Muscle of leg (tissue), 11 donors: ENCODE data around the gene IL17REL. TPM values are rescaled to one million over a fixed set of nuclear protein-coding genes. Genes with fewer than 3 reads are reported as not detected.

Experiments used
- DNase-seq: peaks from one replicate; pipeline ENCODE4 v3.0.0; 2013
- H3K27ac ChIP-seq: one replicate; pipeline ENCODE4 v1.5.1; 2013; ENCODE audit warnings: mild to moderate bottlenecking, low read length, control low read depth
- H3K27me3 ChIP-seq: one replicate; pipeline ENCODE4 v1.6.1; 2013; ENCODE audit warnings: low read length; ENCODE audit not compliant: control insufficient read depth, insufficient read depth
- H3K36me3 ChIP-seq: one replicate; pipeline ENCODE4 v1.6.1; 2013; ENCODE audit warnings: low read length; ENCODE audit not compliant: control insufficient read depth, insufficient read depth
- H3K4me1 ChIP-seq: one replicate; pipeline ENCODE4 v1.6.1; 2013; ENCODE audit warnings: low read length; ENCODE audit not compliant: control insufficient read depth, insufficient read depth
- H3K4me3 ChIP-seq: one replicate; pipeline ENCODE4 v1.5.1; 2013; ENCODE audit warnings: low read length, control low read depth
- H3K9me3 ChIP-seq: replicated peaks from 2 replicates; pipeline ENCODE4 v1.6.1; 2013; ENCODE audit warnings: low read depth, low read length; ENCODE audit not compliant: control insufficient read depth
- WGBS: methylation state at CpG from one replicate; pipeline ENCODE4 v1.1.5; 2013; ENCODE audit warnings: missing lambda C conversion rate; ENCODE audit not compliant: insufficient coverage; 5-methylcytosine and 5-hydroxymethylcytosine counted together
- polyA plus RNA-seq, 8 donors: library from polyadenylated mRNA; unstranded; fragments of 120-200 nt; gene quantifications; one replicate each; pipeline versions ENCODE4 v1.2.1 to v1.2.3, GENCODE V29; 2013; ENCODE audit warnings: inconsistent platforms in 1 of 8, low replicate concordance in 1 of 8; ENCODE audit not compliant: insufficient read length in 8 of 8, insufficient read depth in 1 of 8
- total RNA-seq: library from RNA; stranded (reverse); fragments of 120-200 nt; gene quantifications from one replicate; pipeline ENCODE4 v1.2.4, GENCODE V29; 2013

Gene IL17REL
- total and polyA plus RNA-seq, 9 donors, result 0.05 TPM; not detected in 8

- no peaks in the 10 kb centered on the region for H3K27me3 ChIP-seq
- H3K4me3 ChIP-seq, result no peak overlapping the region
- 85% methylated on average over 10 of the region's 20 CpGs for WGBS
- peaks cover 69% of the 10 kb centered on the region for H3K4me1 ChIP-seq
- DNase-seq, result no peak
- no peaks in the 10 kb centered on the region for H3K9me3 ChIP-seq
- H3K27ac ChIP-seq, result no peak overlapping the region
- no peaks in the 10 kb centered on the region for H3K36me3 ChIP-seq
Measured at GRCh38 chr22:49953027-49953679, 59.4 kb downstream of the IL17REL start.

DNA sequence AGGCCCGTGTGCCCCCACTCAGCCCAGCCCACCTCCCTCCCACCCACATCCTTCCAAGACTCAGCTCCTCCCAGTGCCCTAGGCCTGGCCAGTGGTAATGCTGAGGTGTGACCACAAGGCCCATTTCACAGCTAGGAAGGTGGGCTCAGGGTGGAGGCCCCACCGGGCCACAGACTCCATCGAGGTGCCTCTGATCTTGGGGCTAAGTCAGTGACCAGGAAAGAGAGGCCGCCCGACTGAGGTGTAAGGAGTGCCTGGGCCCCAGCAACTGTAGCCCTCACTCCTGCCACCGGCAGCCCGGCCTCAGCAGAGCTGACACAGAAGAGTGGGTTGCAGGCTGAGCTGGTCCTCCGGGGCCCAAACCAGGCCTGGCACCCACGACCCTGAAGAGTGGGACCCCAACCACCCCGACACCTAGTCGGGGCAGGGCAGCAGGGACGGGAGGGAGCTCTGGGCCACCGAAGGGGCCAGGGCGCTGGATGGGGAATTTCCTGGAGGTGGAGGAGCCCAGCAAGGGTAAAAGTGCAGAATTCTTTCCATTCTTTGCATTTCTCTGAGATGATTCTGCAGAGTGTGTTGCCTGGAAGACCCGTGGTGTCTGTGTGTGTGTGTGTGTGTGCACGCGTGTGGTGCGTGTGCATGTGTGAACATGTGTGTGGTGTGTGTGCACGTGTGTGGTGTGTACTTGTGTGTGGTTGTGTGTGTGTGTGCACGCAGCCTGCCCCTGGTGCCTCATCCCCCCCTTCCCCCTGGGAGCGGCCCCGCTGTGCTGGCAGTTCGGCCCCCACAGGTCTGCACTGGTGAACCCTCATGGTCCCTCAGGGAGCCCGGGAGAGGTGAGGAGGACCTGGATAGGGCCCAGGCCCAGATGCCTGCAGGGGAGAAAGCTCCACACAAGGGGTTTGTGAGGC is 60.3 kb downstream of the IL17REL start:
- Histone ChIP-seq H3K4me1 (peaks cover 70% of the 10 kb centered on the region), H3K9me3 (no peaks in the 10 kb centered on the region), H3K36me3 (no peaks in the 10 kb centered on the region), H3K4me3 (no peak overlapping the region), H3K27ac (peak overlapping the region; percentile 20), H3K27me3 (no peaks in the 10 kb centered on the region)
- DNase-seq, result peak; percentile 55
- 36% methylated on average over 10 of the region's 24 CpGs for WGBS

GRCh38 chr22:49951678-49951985 is 60.9 kb downstream of the IL17REL start:
- Histone ChIP-seq H3K36me3 (no peaks in the 10 kb centered on the region), H3K4me1 (peaks cover 69% of the 10 kb centered on the region), H3K4me3 (no peak overlapping the region), H3K27ac (no peak overlapping the region), H3K9me3 (no peaks in the 10 kb centered on the region), H3K27me3 (no peaks in the 10 kb centered on the region)
- DNase-seq, result no peak
- WGBS, result 64% methylated on average over 4 of the region's 4 CpGs

- no peaks in the 10 kb centered on the region for H3K27me3 ChIP-seq
- no peak overlapping the region for H3K27ac ChIP-seq
- peaks cover 66% of the 10 kb centered on the region for H3K4me1 ChIP-seq
- DNase-seq, result no peak
- no peaks in the 10 kb centered on the region for H3K9me3 ChIP-seq
- WGBS, result 73% methylated on average over 25 of the region's 28 CpGs
- H3K36me3 ChIP-seq, result no peaks in the 10 kb centered on the region
- H3K4me3 ChIP-seq, result no peak overlapping the region
Measured at GRCh38 chr22:49951000-49951677, 61.4 kb downstream of the IL17REL start.

DNA sequence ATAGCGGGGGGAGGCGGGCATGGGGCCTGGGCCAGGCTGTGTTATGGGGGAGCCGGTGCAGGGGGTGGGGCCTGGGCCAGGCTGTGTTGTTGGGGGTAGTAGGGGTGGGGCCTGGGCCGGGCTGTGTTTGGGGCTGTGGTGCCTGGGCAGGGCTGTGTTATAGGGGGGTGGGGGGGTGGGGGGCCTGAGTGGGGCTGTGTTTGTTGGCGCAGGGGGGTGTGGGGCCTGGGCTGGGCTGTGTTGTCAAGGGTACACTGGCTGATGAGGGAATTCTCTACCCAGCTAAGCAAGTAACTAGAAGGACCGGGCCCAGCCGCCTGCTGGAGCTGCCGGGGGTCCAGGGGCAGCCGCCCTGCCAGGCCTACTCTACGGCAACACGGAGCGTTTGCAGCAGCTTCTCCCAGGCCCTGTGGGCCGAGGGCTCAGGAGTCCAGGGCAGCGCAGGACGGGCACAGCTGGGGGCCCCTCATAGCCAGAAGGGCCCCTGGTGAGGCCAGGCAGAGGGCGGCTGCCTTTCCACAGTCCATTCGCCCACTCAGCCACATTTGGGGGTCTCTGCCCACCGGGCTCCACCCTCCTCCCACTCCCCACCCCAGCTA is 62.1 kb downstream of the IL17REL start:
- peaks cover 59% of the 10 kb centered on the region for H3K4me1 ChIP-seq

DNA sequence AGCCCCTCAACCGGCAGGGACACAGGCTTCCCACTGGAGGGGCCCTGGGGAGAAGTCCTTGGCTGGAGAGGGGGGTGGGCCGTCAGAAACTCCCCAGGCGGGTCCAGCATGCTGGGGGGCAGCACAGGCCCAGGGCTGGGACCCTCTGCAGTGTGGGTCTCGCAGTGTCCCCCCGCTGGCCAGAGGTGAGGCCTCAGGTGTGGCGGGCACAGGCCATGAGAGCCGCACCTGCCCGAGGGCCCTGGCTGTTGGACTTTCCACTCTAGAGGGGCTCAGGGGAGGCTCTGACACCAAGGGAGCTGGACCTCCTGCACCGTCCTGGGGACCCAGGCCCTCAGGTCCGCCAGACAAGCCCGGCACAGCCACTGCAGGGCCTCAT is 62.7 kb downstream of the IL17REL start:
- H3K36me3 ChIP-seq, result no peaks in the 10 kb centered on the region
- no peak overlapping the region for H3K27ac ChIP-seq
- no peak overlapping the region for H3K4me3 ChIP-seq
- H3K27me3 ChIP-seq, result no peaks in the 10 kb centered on the region
- 76% methylated on average over 9 of the region's 11 CpGs for WGBS
- DNase-seq, result no peak
- no peaks in the 10 kb centered on the region for H3K9me3 ChIP-seq
- H3K4me1 ChIP-seq, result peaks cover 53% of the 10 kb centered on the region

More for the DNA sequence above, 62.1 kb downstream of the IL17REL start:
- Histone ChIP-seq H3K27me3 (no peaks in the 10 kb centered on the region), H3K9me3 (no peaks in the 10 kb centered on the region), H3K36me3 (no peaks in the 10 kb centered on the region), H3K27ac (no peak overlapping the region), H3K4me3 (no peak overlapping the region)
- DNase-seq, result no peak
- WGBS, result 77% methylated on average over 13 of the region's 18 CpGs

- DNase-seq, result no peak
- H3K4me3 ChIP-seq, result no peak overlapping the region
- no peaks in the 10 kb centered on the region for H3K9me3 ChIP-seq
- H3K27me3 ChIP-seq, result no peaks in the 10 kb centered on the region
- H3K4me1 ChIP-seq, result peaks cover 47% of the 10 kb centered on the region
- H3K27ac ChIP-seq, result no peak overlapping the region
- WGBS, result 73% methylated on average over 39 of the region's 42 CpGs
- H3K36me3 ChIP-seq, result no peaks in the 10 kb centered on the region
Measured at GRCh38 chr22:49948958-49949913, 63.3 kb downstream of the IL17REL start.

- Histone ChIP-seq H3K27me3 (no peaks in the 10 kb centered on the region), H3K4me3 (no peak overlapping the region), H3K4me1 (peaks cover 38% of the 10 kb centered on the region), H3K9me3 (no peaks in the 10 kb centered on the region), H3K36me3 (no peaks in the 10 kb centered on the region), H3K27ac (no peak overlapping the region)
- no peak for DNase-seq
- 75% methylated on average over 18 of the region's 23 CpGs for WGBS
Measured at GRCh38 chr22:49948116-49948957, 64.2 kb downstream of the IL17REL start.

DNA sequence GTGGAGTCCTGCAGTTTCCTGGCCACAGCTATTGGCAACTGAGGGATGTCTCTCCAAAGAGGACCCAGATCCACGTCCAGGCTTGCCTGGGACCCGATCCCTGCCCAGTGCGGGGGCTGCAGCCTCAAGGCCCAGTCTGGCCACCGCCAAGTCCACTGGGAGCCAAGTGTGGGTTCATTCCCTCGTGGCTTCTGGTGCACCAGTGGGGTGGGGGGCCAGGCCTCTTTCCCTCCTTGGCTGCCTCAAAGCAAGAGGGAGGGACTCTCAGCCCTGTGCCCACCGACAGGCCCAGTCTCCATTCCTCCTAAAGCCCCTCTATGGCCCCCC is 65.3 kb downstream of the IL17REL start:
- peaks cover 27% of the 10 kb centered on the region for H3K4me1 ChIP-seq
- no peaks in the 10 kb centered on the region for H3K9me3 ChIP-seq

More for the DNA sequence above, 65.3 kb downstream of the IL17REL start:
- Histone ChIP-seq H3K27ac (no peak overlapping the region), H3K4me3 (no peak overlapping the region), H3K27me3 (no peaks in the 10 kb centered on the region), H3K36me3 (no peaks in the 10 kb centered on the region)
- DNase-seq, result no peak
- WGBS, result 53% methylated on average over 5 of the region's 6 CpGs
